Upper lobe of left lung (tissue), 6 donors: ENCODE results near the gene SRR. TPM values are rescaled to one million over a fixed set of nuclear protein-coding genes. Genes with fewer than 3 reads are reported as not detected.

Experiments used
- ATAC-seq, 2 donors: fragments of 200-7000 bp; cut with Tn5 transposase; one replicate each; pipeline ENCODE4 v1.9.1; 2022; ENCODE audit warnings: mild to moderate bottlenecking in 2 of 2, moderate library complexity in 2 of 2; ENCODE audit not compliant: low FRiP score in 2 of 2
- DNase-seq, 2 donors: peaks; one replicate each; pipeline ENCODE4 v3.0.0-alpha.2; 2019 to 2020
- H3K27ac ChIP-seq, 4 donors: fragments of 200-600 bp; sonication (generic); one replicate each; pipeline ENCODE4 v1.5.1; 2016 to 2019
- H3K27me3 ChIP-seq, 4 donors: fragments of 200-600 bp; sonication (generic); one replicate each; pipeline ENCODE4 v1.5.1; 2017 to 2019
- H3K36me3 ChIP-seq, 4 donors: fragments of 200-600 bp; sonication (generic); one replicate each; pipeline ENCODE4 v1.5.1; 2016 to 2019
- H3K4me1 ChIP-seq, 4 donors: fragments of 200-600 bp; sonication (generic); one replicate each; pipeline ENCODE4 v1.5.1; 2018 to 2019
- H3K4me3 ChIP-seq, 4 donors: fragments of 200-600 bp; sonication (generic); one replicate each; pipeline ENCODE4 v1.5.1; 2017 to 2019; ENCODE audit warnings: mild to moderate bottlenecking in 2 of 4, moderate library complexity in 1 of 4
- H3K9me3 ChIP-seq, 4 donors: fragments of 200-600 bp; sonication (generic); one replicate each; pipeline ENCODE4 v1.5.1; 2018 to 2019
- CTCF ChIP-seq, 6 experiments: fragments of 450-650 bp in 4 of 6; fragments of 200-600 bp in 2 of 6; sonication (generic) in 2 of 6; IDR thresholded peaks; one replicate each; pipeline ENCODE4 v1.5.1; 2016 to 2019; ENCODE audit warnings: antibody characterized with exemption in 6 of 6
- EP300 ChIP-seq, 4 donors: sonication (generic); formaldehyde crosslinking; IDR thresholded peaks; one replicate each; pipeline ENCODE4 v1.5.1; 2017; ENCODE audit warnings: antibody characterized with exemption in 4 of 4, control low read depth in 2 of 4
- POLR2A ChIP-seq, 4 donors: fragments of 450-650 bp; IDR thresholded peaks; one replicate each; pipeline ENCODE4 v1.5.1; 2016 to 2017; ENCODE audit warnings: antibody characterized with exemption in 4 of 4, mild to moderate bottlenecking in 2 of 4
- POLR2AphosphoS5 ChIP-seq, 2 donors: sonication (generic); formaldehyde crosslinking; IDR thresholded peaks; one replicate each; pipeline ENCODE4 v1.5.1; 2017; ENCODE audit warnings: antibody characterized with exemption in 2 of 2
- WGBS, 2 donors: methylation state at CpG; one replicate each; pipeline ENCODE4 v1.1.5; 2017 to 2018; 5-methylcytosine and 5-hydroxymethylcytosine counted together
- total RNA-seq, 6 donors: library from RNA; depleted of rRNA in 4 of 6; stranded (reverse); fragments of >200 nt in 4 of 6; gene quantifications; one replicate each; pipeline versions ENCODE4 v1.1.0 to v1.2.1, GENCODE V29; 2016 to 2021
- donor health status: DM: no; HTN: no; CAD: no; lungs with moderate emphysema.
- donor health status: DM: no; HTN: yes; CAD: no; lungs with severe emphysema.

The SRR gene
- total RNA-seq, 6 donors from 2014 or later = 5.9 to 13.0 (median 8.5) TPM

DNA sequence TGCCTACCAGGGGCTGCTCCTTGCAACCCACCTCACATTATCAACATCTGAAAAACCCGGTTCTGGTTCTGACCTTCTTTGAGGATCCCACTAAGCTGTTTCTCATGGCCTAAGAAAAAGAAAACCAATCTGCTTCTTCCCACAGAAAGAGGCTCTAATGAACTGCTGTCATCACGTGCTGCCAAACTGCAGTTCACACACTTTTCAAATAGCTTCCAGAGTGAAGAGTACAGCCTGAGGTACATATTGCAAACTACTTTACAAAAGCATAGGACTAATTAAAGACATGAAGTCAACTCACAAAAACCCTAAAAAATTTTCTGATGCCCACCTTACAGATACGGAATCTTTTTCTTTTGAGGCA lies 36.9 kb upstream of the SRR start:
- peaks cover 0 to 19% (median 1%) of the 10 kb centered on the region in 4 donors for H3K36me3 ChIP-seq
- no peak overlapping the region for H3K4me3 ChIP-seq
- TF ChIP-seq CTCF (IDR thresholded peaks at IDR 0.05) (no peak), POLR2A (IDR thresholded peaks at IDR 0.05) (no peak), POLR2AphosphoS5 (IDR thresholded peaks at IDR 0.05) (no peak), EP300 (IDR thresholded peaks at IDR 0.05) (no peak)
- no peaks in the 10 kb centered on the region for H3K9me3 ChIP-seq
- H3K4me1 ChIP-seq = peaks cover 7 to 20% (median 14%) of the 10 kb centered on the region in 4 donors
- H3K27ac ChIP-seq = peak overlapping the region; percentile 16 to 58 (median 33)
- WGBS, 2 donors = 76 to 86% methylated on average over 2 to 3 of the region's 3 CpGs
- H3K27me3 ChIP-seq = no peaks in the 10 kb centered on the region
- DNase-seq (no peak), ATAC-seq (no peak)

GRCh38 chr17:2267354-2267753 lies 36.4 kb upstream of the SRR start:
- H3K36me3 ChIP-seq = peaks cover 0 to 21% (median 1%) of the 10 kb centered on the region in 4 donors
- H3K27me3 ChIP-seq = no peaks in the 10 kb centered on the region
- TF ChIP-seq CTCF (IDR thresholded peaks at IDR 0.05) = no peak
- no peak for TF ChIP-seq POLR2AphosphoS5 (IDR thresholded peaks at IDR 0.05)
- no peak for TF ChIP-seq EP300 (IDR thresholded peaks at IDR 0.05)
- TF ChIP-seq POLR2A (IDR thresholded peaks at IDR 0.05) = no peak
- H3K9me3 ChIP-seq = no peaks in the 10 kb centered on the region
- H3K4me3 ChIP-seq = no peak overlapping the region
- DNase-seq (no peak), ATAC-seq (no peak)
- peak overlapping the region in 3 of 4 donors; percentile 16 to 58 (median 45) for H3K27ac ChIP-seq
- H3K4me1 ChIP-seq = peaks cover 7 to 20% (median 13%) of the 10 kb centered on the region in 4 donors
- WGBS, 2 donors = 94 to 96% methylated on average over 4 of the region's 4 CpGs

GRCh38 chr17:2271985-2272702 lies 31.6 kb upstream of the SRR start:
- Histone ChIP-seq H3K4me1 (peaks cover 0 to 2% (median 0%) of the 10 kb centered on the region in 4 donors), H3K27me3 (no peaks in the 10 kb centered on the region), H3K27ac (no peak overlapping the region), H3K36me3 (peaks cover 0 to 62% (median 2%) of the 10 kb centered on the region in 4 donors), H3K4me3 (no peak overlapping the region), H3K9me3 (no peaks in the 10 kb centered on the region)
- no peak for TF ChIP-seq POLR2A (IDR thresholded peaks at IDR 0.05)
- no peak for TF ChIP-seq POLR2AphosphoS5 (IDR thresholded peaks at IDR 0.05)
- TF ChIP-seq EP300 (IDR thresholded peaks at IDR 0.05) = no peak
- TF ChIP-seq CTCF (IDR thresholded peaks at IDR 0.05) = no peak
- WGBS, 2 donors = 96 to 98% methylated on average over 3 of the region's 3 CpGs
- ATAC-seq = no peak
- no peak for DNase-seq

GRCh38 chr17:2274414-2274813 lies 29.3 kb upstream of the SRR start:
- no peak overlapping the region for H3K4me3 ChIP-seq
- no peak for DNase-seq
- ATAC-seq = no peak
- no peaks in the 10 kb centered on the region for H3K4me1 ChIP-seq
- WGBS, 2 donors = 45 to 81% methylated on average over 2 of the region's 2 CpGs
- TF ChIP-seq POLR2AphosphoS5 (IDR thresholded peaks at IDR 0.05) (no peak), POLR2A (IDR thresholded peaks at IDR 0.05) (no peak), EP300 (IDR thresholded peaks at IDR 0.05) (no peak), CTCF (IDR thresholded peaks at IDR 0.05) (no peak)
- H3K36me3 ChIP-seq = peaks cover under 1 to 70% (median 5%) of the 10 kb centered on the region in 4 donors
- no peaks in the 10 kb centered on the region for H3K9me3 ChIP-seq
- H3K27ac ChIP-seq = no peak overlapping the region
- no peaks in the 10 kb centered on the region for H3K27me3 ChIP-seq

- WGBS, 2 donors = 89 to 96% methylated on average over 1 of the region's 1 CpG
- no peak for DNase-seq
- Histone ChIP-seq H3K27ac (no peak overlapping the region), H3K4me1 (no peaks in the 10 kb centered on the region), H3K4me3 (no peak overlapping the region), H3K36me3 (peaks cover 12 to 73% (median 17%) of the 10 kb centered on the region in 4 donors), H3K27me3 (no peaks in the 10 kb centered on the region), H3K9me3 (no peaks in the 10 kb centered on the region)
- no peak for ATAC-seq
- no peak for TF ChIP-seq EP300 (IDR thresholded peaks at IDR 0.05)
- TF ChIP-seq POLR2AphosphoS5 (IDR thresholded peaks at IDR 0.05) = no peak
- no peak for TF ChIP-seq CTCF (IDR thresholded peaks at IDR 0.05)
- no peak for TF ChIP-seq POLR2A (IDR thresholded peaks at IDR 0.05)
Measured at GRCh38 chr17:2275722-2276121, 28.0 kb upstream of the SRR start.
